GM19372 (cell line): Measurements from ENCODE around the gene CALML3.

Experiments
- ATAC-seq: cut with Tn5 transposase; IDR thresholded peaks from one replicate; pipeline ENCODE4 v1.9.1; 2021; ENCODE audit warnings: mild to moderate bottlenecking, low read depth, moderate library complexity; ENCODE audit not compliant: unreplicated experiment

CALML3 gene

GRCh38 chr10:5564537-5565204, 39.9 kb downstream of the CALML3 start:
- no peak for ATAC-seq

- ATAC-seq: no peak
Measured at GRCh38 chr10:5565205-5565545, 40.4 kb downstream of the CALML3 start.

GRCh38 chr10:5565671-5566581, 41.2 kb downstream of the CALML3 start:
- ATAC-seq: no peak

GRCh38 chr10:5566614-5567013, 41.9 kb downstream of the CALML3 start:
- ATAC-seq: no peak

- ATAC-seq: no peak
Measured at GRCh38 chr10:5567477-5567876, 42.7 kb downstream of the CALML3 start.

DNA sequence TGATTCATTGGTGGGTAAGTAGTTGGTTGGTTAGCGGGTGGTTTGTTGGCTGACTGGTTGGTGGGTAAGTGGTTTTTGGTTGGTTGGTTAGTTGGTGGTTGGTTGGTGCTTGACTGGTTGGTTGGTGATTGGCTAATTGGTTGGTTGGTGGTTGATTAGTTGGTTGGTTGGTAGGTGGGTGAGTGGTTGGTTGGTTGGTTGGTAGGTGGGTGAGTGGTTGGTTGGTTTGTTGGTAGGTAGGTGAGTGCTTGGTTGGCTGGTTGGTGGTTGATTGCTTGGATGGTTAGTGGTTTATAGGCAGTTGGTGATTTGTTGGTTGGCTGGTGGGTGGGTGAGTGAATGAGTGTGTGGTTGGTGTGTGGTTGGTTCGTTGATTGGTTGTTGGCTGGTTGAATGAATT, 44.2 kb downstream of the CALML3 start:
- ATAC-seq: no peak

DNA sequence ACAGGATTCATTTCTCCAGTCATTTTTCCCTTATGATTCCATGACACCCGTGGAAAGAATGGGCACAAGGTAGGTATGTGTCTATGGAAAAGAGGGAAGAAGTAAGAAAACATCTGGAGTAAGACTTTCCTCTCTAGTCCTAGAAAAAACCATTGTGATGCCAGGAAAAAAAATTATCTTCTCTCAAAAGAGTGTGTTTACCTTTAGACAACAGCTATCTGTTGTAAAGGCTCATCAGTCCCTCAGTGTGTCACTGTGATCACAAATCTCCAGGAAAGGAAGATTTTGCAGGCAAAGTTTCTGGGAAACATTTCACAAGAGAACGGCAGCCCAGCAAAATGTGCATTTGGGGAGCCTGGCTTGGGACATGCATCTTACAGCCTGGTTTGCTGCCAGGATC, 44.8 kb downstream of the CALML3 start:
- no peak for ATAC-seq

DNA sequence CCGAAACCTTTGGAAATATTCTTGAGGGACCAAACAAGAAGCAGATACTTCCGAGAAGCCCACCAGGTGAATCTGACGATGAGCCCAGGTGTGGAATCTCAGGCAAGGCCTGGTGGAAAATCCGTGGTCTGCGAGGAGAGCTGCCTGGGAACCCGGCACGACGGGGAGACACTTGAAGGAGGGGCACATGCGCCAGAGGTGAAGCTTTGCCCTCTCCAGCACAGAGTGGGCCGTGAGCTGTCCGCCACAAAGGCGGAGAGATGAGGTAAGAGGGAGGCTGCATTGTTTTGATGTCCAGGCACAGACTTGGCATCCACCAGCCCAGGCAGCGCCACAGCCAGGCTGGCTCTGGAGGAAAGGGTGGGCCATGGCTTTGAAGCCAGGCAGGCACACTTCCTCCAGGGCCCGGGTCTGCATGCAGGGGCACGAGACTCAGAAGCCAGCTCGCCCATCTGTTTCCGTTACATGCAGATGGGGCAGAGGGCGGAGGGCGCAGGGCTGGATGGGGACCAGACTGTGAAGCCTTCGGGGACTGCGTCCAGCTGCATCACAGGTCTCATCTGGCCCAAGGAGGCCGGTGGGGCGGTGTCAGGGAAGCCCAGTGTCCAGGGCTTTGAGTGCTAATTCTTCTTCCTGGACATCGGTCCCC, 45.4 kb downstream of the CALML3 start:
- ATAC-seq: no peak

- no peak for ATAC-seq
Measured at GRCh38 chr10:5570979-5571810, 46.4 kb downstream of the CALML3 start.

DNA sequence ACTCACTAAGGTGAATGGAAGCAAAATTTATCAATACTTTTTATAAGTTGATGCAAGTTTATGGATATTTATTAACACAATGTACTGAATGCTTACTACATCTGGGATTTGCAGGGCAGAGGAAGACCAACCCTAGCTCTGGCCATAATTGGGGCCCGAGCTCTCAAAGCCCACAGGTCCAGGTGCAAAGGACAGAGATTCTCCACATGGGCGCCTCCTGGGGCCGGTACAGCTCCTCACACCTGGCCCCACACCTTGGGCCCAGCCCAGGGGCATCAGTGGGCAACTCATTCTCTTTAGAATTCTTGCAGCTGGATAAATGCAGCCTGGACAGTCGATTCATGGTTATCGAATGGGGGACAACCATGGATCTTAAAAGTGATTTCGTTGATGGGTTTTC, 47.1 kb downstream of the CALML3 start:
- ATAC-seq: no peak

- ATAC-seq: no peak
Measured at GRCh38 chr10:5573319-5573950, 48.7 kb downstream of the CALML3 start.

DNA sequence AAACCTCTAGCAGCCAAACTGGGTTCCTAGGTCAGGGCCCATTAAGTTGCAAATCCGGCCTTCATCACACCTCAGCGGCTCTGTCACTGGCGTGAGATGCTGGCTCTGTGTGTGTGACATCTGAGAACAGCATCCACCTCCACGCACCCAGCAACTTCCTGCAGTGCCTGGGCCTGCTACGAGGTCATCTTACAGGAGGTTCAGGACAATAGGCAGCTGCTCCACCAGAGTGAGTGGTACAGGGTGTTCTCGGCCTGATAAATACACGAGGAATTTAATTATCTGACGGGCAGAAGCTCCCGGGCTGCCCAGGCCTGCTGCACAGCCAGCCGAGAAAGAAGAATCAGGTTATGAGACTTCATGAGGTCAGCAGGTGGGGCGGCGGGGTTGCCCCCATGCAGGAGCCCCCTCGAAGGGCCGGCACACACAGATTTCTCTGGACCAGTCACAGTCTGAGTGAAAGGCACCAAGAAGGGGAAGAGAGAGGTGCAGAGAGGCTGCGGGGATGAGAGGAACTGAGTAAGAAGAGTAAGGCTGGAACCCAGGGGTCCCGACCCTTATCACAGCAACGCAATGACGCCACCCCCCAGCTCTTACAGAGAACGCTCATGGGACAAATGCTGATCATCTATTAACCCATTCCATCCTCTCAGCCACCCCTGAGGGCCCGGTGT, 49.3 kb downstream of the CALML3 start:
- no peak for ATAC-seq

DNA sequence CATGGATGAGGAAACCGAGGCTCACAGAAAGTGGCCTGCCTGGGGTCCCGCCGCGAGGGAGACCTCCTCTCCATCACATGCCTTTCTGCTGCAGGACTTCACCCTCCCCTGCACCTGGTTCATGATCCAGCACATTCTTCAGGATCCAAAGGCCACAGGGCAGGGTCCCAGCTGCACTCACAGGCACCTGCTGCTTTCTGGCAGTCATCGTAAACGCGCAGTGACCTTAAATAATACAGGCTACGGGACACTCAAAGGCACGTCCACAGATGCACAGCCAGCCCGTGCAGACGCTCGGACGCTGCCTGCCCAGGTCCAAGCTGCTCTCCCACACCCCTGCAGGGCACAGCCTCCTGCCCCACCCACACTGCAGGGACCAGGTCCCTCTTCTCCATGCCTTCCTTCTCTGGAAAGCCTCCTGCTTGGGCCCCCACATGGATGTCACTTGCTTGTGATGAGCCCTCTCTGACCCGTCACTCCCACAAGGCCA, 49.9 kb downstream of the CALML3 start:
- ATAC-seq: no peak

GRCh38 chr10:5575144-5575481, 50.4 kb downstream of the CALML3 start:
- no peak for ATAC-seq

GRCh38 chr10:5575482-5576153, 50.9 kb downstream of the CALML3 start:
- no peak for ATAC-seq

GRCh38 chr10:5576154-5576748, 51.5 kb downstream of the CALML3 start:
- ATAC-seq: no peak
